ENCODE results near the gene SASH1.
A peak's percentile ranks its signal among the peaks of the same experiment; 100 is the strongest.

Gene SASH1

GRCh38 chr6:148342350-148343046 lies at the start of gene SASH1:
TSS of gene SASH1 (plus strand) at chr6:148342838. CDS start at chr6:148343068, 230 bp downstream.
- peak within 1 kb of the TSS; percentile 75 for H3K4me3 ChIP-seq (ENCODE audit: low read depth, low read length)
- peak; percentile 88 for DNase-seq (ENCODE audit: low read depth)
- no peak for TF ChIP-seq CTCF (conservative IDR thresholded peaks at IDR 0.05; ENCODE audit: low read depth, low read length)

- no peak for TF ChIP-seq CTCF (conservative IDR thresholded peaks at IDR 0.05; ENCODE audit: low read depth, low read length)
- DNase-seq (ENCODE audit: low read depth): no peak
- no peak overlapping the region for H3K4me3 ChIP-seq (ENCODE audit: low read depth, low read length)
Measured at GRCh38 chr6:148293181-148293995, 49.2 kb upstream of the SASH1 start.

- H3K4me3 ChIP-seq (ENCODE audit: low read depth, low read length): no peak overlapping the region
- no peak for DNase-seq (ENCODE audit: low read depth)
- TF ChIP-seq CTCF (conservative IDR thresholded peaks at IDR 0.05; ENCODE audit: low read depth, low read length): no peak
Measured at GRCh38 chr6:148294059-148294458, 48.6 kb upstream of the SASH1 start.

DNA sequence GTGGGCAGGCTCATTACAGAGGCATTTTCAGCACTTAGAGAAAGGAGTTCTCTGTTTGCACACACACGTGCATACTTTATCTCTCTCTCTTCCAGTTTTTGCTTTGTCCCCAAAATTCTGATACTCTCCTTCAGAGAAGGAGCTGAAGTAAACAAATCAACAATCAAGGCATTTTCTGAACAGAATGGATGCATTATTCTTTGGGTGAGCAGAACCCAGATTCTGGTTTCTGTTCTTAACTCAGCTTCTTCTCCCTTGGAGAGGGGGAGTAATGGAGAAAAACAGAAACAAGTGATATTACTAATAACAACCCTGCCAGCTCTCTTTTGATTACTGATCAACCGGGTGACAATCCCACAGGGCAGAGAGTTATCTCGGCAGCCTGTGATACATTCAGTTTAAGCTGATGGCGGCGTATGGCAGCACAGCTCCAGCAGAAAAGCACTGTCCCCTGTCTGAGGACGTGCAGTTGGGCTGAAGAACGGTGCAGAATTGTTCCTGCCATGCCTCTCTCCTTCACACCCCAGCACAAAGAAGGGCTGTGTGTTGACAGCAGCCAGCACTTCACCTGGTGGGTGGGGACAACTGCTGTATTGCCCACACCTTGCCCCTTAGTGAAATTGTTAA lies 47.3 kb upstream of the SASH1 start:
- no peak overlapping the region for H3K4me3 ChIP-seq (ENCODE audit: low read depth, low read length)
- no peak for TF ChIP-seq CTCF (conservative IDR thresholded peaks at IDR 0.05; ENCODE audit: low read depth, low read length)
- no peak for DNase-seq (ENCODE audit: low read depth)

DNA sequence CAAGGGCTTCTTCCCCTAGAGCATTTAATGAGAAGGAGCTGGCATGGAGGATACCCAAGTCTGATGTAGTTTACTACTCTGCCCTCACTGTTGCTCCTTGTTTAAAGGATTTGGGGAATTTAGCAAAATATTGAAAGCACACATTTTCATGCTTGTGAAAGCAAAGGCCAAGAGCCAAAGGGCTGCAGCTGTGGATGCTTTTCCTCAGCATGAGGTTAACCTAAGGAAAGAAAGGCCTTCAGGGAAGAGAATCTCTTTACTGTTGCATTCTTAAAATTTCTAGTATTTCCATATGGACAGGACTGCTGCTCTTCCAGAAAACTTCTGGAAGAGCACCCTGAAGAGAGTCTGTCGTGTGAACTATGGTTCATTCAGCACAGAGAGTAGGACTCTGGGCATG lies 45.9 kb upstream of the SASH1 start:
- DNase-seq (ENCODE audit: low read depth): peak; percentile 59
- H3K4me3 ChIP-seq (ENCODE audit: low read depth, low read length): no peak overlapping the region
- no peak for TF ChIP-seq CTCF (conservative IDR thresholded peaks at IDR 0.05; ENCODE audit: low read depth, low read length)

- TF ChIP-seq CTCF (conservative IDR thresholded peaks at IDR 0.05; ENCODE audit: low read depth, low read length): no peak
- no peak for DNase-seq (ENCODE audit: low read depth)
- no peak overlapping the region for H3K4me3 ChIP-seq (ENCODE audit: low read depth, low read length)
Measured at GRCh38 chr6:148298683-148299082, 44.0 kb upstream of the SASH1 start.
